ENCODE measurements around the gene GFY. TPM values are rescaled to one million over a fixed set of nuclear protein-coding genes. Genes with fewer than 3 reads are reported as not detected.

The GFY gene
- not detected in 2 replicates for total RNA-seq

- no peak for TF ChIP-seq CTCF (conservative IDR thresholded peaks at IDR 0.05; ENCODE audit: low read depth, low read length)
- DNase-seq (ENCODE audit: low read depth): no peak
- H3K4me3 ChIP-seq (ENCODE audit: low read depth, low read length): no peak within 1 kb of the TSS
These were observed at the start of gene GFY for GRCh38 chr19:49425178-49425577. GFY (plus strand) TSS chr19:49425388; CDS start chr19:49426431, 1,043 bp downstream.

- no peak for DNase-seq (ENCODE audit: low read depth)
- TF ChIP-seq CTCF (conservative IDR thresholded peaks at IDR 0.05; ENCODE audit: low read depth, low read length): no peak
- no peak overlapping the region for H3K4me3 ChIP-seq (ENCODE audit: low read depth, low read length)
These were observed 46.7 kb upstream of the GFY start for GRCh38 chr19:49378512-49378911.

- no peak for TF ChIP-seq CTCF (conservative IDR thresholded peaks at IDR 0.05; ENCODE audit: low read depth, low read length)
- H3K4me3 ChIP-seq (ENCODE audit: low read depth, low read length): no peak overlapping the region
- no peak for DNase-seq (ENCODE audit: low read depth)
These were observed 44.8 kb upstream of the GFY start for GRCh38 chr19:49380391-49380790.

- H3K4me3 ChIP-seq (ENCODE audit: low read depth, low read length): no peak overlapping the region
- no peak for TF ChIP-seq CTCF (conservative IDR thresholded peaks at IDR 0.05; ENCODE audit: low read depth, low read length)
- DNase-seq (ENCODE audit: low read depth): no peak
These were observed 42.5 kb upstream of the GFY start for GRCh38 chr19:49382639-49383038.

GRCh38 chr19:49383599-49383998 is 41.6 kb upstream of the GFY start:
- no peak overlapping the region for H3K4me3 ChIP-seq (ENCODE audit: low read depth, low read length)
- no peak for TF ChIP-seq CTCF (conservative IDR thresholded peaks at IDR 0.05; ENCODE audit: low read depth, low read length)
- no peak for DNase-seq (ENCODE audit: low read depth)

GRCh38 chr19:49387936-49388372 is 37.2 kb upstream of the GFY start, which contains the start of gene KASH5:
KASH5 (plus strand) TSS chr19:49388249; CDS start chr19:49390884, 2,635 bp downstream.
- no peak for TF ChIP-seq CTCF (conservative IDR thresholded peaks at IDR 0.05; ENCODE audit: low read depth, low read length)
- H3K4me3 ChIP-seq (ENCODE audit: low read depth, low read length): no peak within 1 kb of the TSS
- no peak for DNase-seq (ENCODE audit: low read depth)

- TF ChIP-seq CTCF (conservative IDR thresholded peaks at IDR 0.05; ENCODE audit: low read depth, low read length): no peak
- no peak for DNase-seq (ENCODE audit: low read depth)
- no peak overlapping the region for H3K4me3 ChIP-seq (ENCODE audit: low read depth, low read length)
These were observed 35.8 kb upstream of the GFY start for GRCh38 chr19:49389406-49389805.
